ENCODE results near the gene MTPN. TPM values are rescaled to one million over a fixed set of nuclear protein-coding genes. Genes with fewer than 3 reads are reported as not detected.

The MTPN gene
- total and polyA plus RNA-seq, 8 donors = 106 to 130 (median 122) TPM

GRCh38 chr7:135966341-135967043 is 10.7 kb downstream of the MTPN start:
- no peaks in the 10 kb centered on the region for H3K27me3 ChIP-seq
- H3K4me3 ChIP-seq = no peak overlapping the region
- ATAC-seq = no peak
- H3K4me1 ChIP-seq = peaks cover 12 to 65% of the 10 kb centered on the region in 2 donors
- peaks cover 0 to 5% of the 10 kb centered on the region in 2 donors for H3K36me3 ChIP-seq
- TF ChIP-seq CTCF (IDR thresholded peaks at IDR 0.05) = no peak
- no peak overlapping the region for H3K27ac ChIP-seq
- intact Hi-C loops (cut with DNase I) = no loop called here
- no peaks in the 10 kb centered on the region for H3K9me3 ChIP-seq
- no peak for DNase-seq

- Histone ChIP-seq H3K4me3 (no peak overlapping the region), H3K9me3 (no peaks in the 10 kb centered on the region), H3K27me3 (no peaks in the 10 kb centered on the region), H3K36me3 (peaks cover 0 to 5% of the 10 kb centered on the region in 2 donors), H3K27ac (no peak overlapping the region), H3K4me1 (peaks cover 9 to 65% of the 10 kb centered on the region in 2 donors)
- intact Hi-C loops (cut with DNase I) = no loop called here
- DNase-seq (no peak), ATAC-seq (no peak)
- TF ChIP-seq CTCF (IDR thresholded peaks at IDR 0.05) = no peak
Measured at GRCh38 chr7:135965602-135966001, 11.6 kb downstream of the MTPN start.

GRCh38 chr7:135964791-135965190 is 12.4 kb downstream of the MTPN start:
- ATAC-seq = no peak
- Histone ChIP-seq H3K9me3 (no peaks in the 10 kb centered on the region), H3K27ac (peak overlapping the region; percentile 51 to 57), H3K36me3 (peaks cover 0 to 5% of the 10 kb centered on the region in 2 donors), H3K27me3 (no peaks in the 10 kb centered on the region), H3K4me1 (peaks cover 9 to 67% of the 10 kb centered on the region in 2 donors), H3K4me3 (no peak overlapping the region)
- no peak for DNase-seq
- intact Hi-C loops (cut with DNase I) = no loop called here
- TF ChIP-seq CTCF (IDR thresholded peaks at IDR 0.05) = no peak

- ATAC-seq = no peak
Measured at GRCh38 chr7:135964274-135964673, 12.9 kb downstream of the MTPN start.

More at GRCh38 chr7:135964274-135964673, 12.9 kb downstream of the MTPN start:
- H3K4me3 ChIP-seq = no peak overlapping the region
- H3K9me3 ChIP-seq = no peaks in the 10 kb centered on the region
- peaks cover 0 to 5% of the 10 kb centered on the region in 2 donors for H3K36me3 ChIP-seq
- intact Hi-C loops (cut with DNase I) = no loop called here
- TF ChIP-seq CTCF (IDR thresholded peaks at IDR 0.05) = no peak
- DNase-seq = no peak
- H3K27me3 ChIP-seq = no peaks in the 10 kb centered on the region
- peaks cover 9 to 68% of the 10 kb centered on the region in 2 donors for H3K4me1 ChIP-seq
- H3K27ac ChIP-seq = peak overlapping the region; percentile 51 to 57
